Posterior cingulate gyrus (tissue), 11 donors: ENCODE data around the gene TMCC1.
"Not testable (repeated sequence)": the region's sequence is repeated elsewhere in the genome, so short reads cannot be mapped to it uniquely, and the experiment has no call there.

Experiments
- DNase-seq, 10 donors: peaks; one replicate each; pipeline versions ENCODE4 v3.0.0 to v3.0.0-alpha.2; 2020 to 2021; ENCODE audit warnings: mixed read lengths in 3 of 10
- intact Hi-C: fragments of 100-400 bp; cut with DNase I; formaldehyde crosslinking; loops from one replicate; pipeline ENCODE4 v1.15.1; 2023

Gene TMCC1

DNA sequence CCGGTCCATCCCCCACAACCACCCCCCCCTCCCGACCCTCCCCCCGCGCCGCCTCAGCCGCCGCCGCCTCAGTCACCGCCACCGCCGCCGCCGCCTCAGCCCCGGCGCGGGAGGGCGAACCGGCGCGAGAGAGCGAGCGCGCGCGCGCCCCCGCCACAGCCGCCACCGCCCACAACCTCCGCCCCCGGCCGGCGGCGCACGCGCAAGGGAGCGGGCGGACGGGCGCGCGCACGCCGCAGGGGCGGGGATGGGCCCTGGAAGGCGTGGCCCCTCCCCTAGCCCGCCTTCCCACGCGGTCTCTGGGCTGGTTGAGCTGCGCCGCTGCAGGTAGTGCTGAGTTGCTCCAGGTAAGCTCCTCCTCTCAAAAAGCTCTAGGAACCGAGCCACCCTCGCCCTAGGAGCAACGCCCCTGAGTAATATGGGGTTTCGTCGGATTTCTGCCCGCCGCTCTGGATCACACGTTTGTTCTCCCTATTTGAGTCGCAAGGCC, at the start of gene TMCC1:
TMCC1 (minus strand) TSS at position 131 of the 490 bp plus-strand sequence.
- intact Hi-C loops = loop anchor here (5.0 to 10.0 kb wide), 2 partner anchors 59 to 266 kb away; no protein-coding TSS in a partner anchor
- DNase-seq = peak; percentile 61 to 97 (median 84)

DNA sequence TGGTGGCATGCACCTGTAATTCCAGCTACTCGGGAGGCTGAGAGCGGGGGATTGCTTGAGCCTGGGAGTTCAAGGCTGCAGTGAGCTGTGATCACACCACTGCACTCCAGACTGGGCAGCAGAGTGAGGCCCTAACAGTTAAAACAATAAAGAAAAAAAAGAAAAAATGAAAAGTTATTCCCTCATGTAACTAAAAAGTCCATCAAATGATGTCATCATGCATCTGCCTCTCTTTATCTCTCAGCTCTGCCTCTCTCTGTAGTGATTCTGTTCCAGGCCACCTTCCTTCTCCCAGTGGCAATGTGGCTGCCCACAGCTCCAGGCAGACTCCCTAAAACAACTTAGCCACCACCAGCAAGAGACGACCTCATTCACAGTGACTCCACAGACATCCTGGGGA, 49.5 kb upstream of the TMCC1 start:
- no peak for DNase-seq
- intact Hi-C loops = loop anchor here (2.0 kb wide), 1 partner anchor 60 kb away; no protein-coding TSS in a partner anchor

DNA sequence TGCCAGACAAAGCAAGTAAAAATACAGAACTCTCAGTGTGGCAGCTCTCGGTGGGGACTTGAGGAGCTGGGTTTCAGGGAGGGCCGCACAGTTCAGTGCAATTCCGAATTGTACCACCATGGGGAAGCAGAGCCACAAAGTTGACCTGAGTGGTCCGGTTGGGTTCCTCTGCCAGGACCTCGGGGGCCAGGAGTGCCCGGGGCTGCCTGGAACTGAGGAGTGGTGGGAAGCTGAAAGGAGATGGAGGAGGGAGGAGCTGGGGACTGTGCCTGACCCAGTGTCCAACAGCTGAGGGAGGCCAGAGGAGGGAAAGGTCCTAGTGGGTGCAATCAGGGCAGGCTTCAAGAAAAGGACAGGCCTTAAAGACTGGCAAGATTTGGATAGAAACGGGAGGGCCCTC, 48.8 kb upstream of the TMCC1 start:
- intact Hi-C loops = loop anchor here (2.0 kb wide), 1 partner anchor 61 kb away; no protein-coding TSS in a partner anchor
- DNase-seq = peak; percentile 34 to 93 (median 74)

DNA sequence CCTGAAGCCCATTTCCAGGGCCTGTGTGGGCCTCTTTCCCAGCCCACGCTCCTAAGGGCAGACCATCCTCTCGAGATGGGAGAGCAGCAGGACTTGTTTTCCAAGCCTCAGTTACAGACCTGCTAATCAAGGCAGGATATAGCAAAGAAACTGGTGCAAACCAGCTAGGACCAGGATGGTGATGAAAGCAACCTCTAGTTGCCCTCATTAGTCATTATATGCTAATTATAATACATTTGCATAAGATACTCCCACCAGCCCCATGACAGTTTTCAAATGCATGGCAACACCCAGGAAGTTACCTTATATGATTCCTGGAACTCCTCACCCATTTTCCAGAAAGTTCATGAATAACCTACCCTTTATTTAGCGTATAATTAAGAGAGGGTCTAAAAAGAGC, 46.6 kb upstream of the TMCC1 start:
- intact Hi-C loops = no loop called here
- DNase-seq = no peak

DNA sequence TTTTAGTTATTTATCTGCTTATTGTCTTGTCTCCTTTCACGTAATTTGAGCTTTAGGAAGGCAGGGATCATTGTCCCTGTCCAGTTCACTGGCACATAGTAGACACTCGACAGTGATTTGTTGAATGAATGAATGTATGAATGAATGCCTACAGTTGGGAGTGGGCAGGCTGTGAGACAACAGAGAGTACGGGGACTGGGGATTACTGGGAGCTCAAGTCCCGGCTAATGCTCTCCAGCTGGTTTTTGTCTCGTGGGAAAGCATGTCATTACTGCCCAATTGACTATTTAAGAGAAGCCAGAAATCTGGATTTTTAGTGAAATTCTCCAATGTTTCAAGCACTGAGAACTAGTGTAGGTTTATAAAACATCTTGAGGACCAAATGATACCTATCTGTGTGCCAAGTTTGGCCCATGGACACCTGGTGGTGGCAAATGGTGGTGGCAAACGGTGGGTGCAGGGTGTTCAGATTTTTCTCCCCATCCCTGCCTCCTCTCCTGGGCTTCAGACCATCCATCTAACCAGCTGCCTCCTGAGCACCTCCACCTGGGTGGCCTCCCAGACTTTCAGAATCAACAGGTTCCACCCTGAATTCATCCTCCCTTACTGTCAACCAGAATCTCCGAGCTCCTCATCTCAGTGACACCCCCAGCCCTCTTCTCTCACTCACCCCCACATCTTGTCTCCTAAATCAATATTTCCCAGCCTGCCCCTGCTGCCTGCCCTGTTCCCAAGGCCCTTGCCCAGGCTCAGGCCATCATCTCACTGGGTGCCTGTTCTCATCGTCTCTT, 44.8 kb upstream of the TMCC1 start:
- no peak for DNase-seq
- intact Hi-C loops = loop anchor here (5.0 kb wide), 2 partner anchors 286 to 446 kb away; no protein-coding TSS in a partner anchor

DNA sequence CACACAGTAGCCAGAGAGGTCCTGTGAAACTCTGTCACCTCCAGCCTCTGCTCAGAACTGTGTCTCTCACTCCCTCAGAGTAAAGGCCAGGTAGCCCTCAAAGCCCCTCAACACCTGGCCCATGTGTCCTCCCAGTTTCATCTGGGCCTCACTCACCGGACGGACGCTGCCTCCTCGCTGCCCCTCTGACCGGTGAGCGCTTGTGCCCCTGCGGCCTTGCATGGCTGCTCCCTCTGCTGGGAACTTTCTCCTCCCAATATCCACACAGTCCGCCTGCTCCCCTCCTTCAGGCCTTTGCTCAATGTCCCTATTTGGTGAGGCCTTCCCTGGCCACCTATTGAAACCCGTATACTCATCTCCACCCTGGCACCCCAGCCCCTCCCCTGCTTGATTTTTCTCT, 44.2 kb upstream of the TMCC1 start:
- DNase-seq = no peak
- intact Hi-C loops = loop anchor here (5.0 kb wide), 2 partner anchors 285 to 445 kb away; no protein-coding TSS in a partner anchor

DNA sequence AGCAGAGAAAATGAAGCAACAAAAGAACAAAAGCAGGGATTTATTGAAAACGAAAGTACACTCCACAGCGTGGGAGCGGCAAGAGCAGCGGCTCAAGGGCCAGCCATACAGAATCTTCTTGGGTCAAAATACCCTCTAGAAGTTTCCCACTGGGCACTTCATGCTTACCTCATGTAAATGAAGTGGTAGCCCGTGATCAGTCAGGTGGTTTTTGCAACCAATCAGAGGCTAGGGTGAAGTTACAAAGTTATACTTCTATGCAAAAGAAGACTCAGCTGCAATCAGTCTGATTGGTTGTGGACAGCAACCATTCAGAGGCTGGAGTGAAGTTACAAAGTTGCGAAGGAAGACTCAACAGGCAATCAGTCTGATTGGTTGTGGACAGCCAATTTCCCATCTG, 43.2 kb upstream of the TMCC1 start:
- peak in 4 of 10 donors; percentile 36 to 44 (median 40) for DNase-seq
- intact Hi-C loops = loop anchor here (5.0 kb wide), 2 partner anchors 284 to 444 kb away; no protein-coding TSS in a partner anchor

DNA sequence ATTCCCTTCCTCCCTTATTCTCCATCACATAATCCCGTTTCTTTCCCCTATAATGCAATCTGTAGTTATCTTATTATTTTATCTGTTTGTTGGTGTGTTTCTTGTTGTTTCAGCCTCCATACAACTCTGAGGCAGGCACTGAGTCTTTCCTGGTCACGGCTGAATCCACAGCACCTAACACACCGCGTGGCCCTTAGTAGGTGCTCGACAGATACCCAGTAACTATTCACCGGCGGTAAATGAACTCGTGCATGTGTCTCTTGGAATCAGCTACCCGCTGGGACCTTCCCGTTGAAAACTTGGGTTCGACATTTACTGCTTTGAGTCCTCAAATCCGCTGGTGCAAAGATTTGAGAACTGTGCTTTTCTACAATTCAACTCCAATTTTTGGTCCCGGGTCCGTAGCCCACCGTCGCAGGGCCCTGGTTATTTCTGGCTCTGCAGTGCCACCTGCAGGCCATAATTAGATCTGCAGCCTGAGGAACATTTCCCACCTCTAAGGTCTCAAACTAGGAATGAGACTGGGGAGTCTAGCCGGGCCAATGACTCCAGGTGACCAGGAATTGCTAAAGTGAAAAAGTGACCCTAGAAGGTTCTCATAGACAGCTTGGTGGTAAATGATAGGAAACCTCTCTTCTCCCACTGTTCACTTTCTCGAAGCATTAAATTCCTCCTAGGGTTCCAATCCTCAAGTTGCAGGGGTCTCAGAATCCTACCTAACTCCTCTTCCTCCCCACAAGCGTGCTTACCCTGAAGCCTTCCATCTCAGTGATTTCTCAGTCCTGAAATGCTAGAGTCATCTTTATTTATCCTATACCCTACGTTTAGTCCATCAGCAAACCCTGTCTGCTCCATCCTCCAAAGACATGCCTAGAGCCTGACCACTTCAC, 41.0 kb upstream of the TMCC1 start:
- peak in 6 of 10 donors; percentile 16 to 78 (median 40) for DNase-seq
- intact Hi-C loops = loop anchor here (1.0 to 5.0 kb wide), 4 partner anchors 105 to 442 kb away; no protein-coding TSS in a partner anchor

DNA sequence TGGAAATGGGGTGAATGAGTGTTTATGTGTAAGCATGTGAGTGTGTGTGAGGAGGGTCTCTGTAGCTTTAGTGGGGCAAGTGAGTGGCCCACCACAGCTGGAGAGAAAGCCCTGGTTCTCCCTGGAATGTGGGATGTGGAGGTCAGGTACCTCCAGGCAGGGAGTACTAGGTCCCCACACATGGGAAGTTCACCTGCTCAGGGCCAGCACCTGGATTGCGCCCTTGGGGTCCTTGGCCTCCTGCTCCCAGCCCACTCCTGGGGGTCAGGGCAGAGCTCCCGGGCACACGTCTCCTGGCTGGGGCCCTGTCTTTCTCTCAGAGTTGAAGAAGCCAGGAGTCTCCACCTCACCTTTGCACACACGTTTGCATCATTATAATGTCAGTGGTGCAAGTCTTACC, 40.0 kb upstream of the TMCC1 start:
- DNase-seq = no peak
- intact Hi-C loops = no loop called here

DNA sequence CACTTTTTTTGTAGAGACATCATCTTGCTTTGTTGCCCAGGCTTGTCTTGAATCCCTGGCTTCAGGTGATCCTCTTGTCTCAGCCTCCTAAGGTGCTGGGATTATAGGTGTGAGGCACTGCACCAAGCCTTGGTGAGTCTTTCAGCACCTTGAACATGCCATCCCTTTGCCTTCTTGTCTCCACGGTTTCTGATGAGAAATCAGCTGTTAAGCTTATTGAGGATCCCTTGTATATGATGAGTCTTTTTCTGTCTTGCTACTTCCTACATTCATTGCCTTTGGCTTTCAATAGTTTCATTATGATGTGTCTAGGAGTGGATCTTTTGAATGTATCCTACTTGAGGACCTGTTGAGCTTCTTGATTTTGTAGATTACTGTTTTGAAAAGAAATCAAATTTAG, 35.9 kb upstream of the TMCC1 start:
- DNase-seq = no peak
- intact Hi-C loops = no loop called here

DNA sequence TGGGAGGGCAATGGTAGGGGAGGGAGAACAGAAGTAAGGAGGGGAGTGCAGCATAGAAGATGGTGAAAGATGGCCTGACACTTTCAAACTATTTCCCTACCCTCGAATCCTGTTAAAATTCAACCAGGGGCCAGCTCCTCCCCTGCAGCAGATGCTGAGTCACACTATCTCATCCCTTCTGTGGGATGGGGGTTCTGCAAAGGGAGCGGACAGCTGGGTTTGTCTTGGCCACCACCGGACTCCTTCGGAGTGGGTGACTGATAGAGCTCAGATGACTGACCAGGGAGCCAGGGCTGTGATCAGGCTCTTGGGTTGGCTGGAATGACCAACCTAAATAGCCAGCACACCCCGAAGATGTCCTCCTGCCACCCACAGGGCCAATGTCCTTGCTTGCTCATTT, 33.6 kb upstream of the TMCC1 start:
- no peak for DNase-seq
- intact Hi-C loops = no loop called here

DNA sequence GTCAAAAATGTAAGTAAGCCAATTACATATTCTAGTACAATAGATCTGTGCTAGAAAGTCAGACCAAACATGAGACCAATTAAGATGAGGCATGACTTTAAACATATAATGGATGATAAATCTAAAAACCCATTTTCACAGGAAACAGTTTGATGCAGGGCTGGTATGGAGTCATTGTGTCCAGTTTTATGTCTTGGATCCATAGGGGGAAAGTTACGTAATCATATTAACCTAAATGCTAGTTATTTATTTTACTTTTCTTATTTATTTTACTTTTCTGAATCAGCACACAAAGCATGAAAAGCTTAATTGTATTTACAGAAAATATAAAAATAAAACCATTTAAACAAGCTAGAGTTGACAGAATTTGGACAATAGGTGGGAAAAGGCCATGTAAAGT, 26.3 kb upstream of the TMCC1 start:
- intact Hi-C loops = no loop called here
- no peak for DNase-seq

DNA sequence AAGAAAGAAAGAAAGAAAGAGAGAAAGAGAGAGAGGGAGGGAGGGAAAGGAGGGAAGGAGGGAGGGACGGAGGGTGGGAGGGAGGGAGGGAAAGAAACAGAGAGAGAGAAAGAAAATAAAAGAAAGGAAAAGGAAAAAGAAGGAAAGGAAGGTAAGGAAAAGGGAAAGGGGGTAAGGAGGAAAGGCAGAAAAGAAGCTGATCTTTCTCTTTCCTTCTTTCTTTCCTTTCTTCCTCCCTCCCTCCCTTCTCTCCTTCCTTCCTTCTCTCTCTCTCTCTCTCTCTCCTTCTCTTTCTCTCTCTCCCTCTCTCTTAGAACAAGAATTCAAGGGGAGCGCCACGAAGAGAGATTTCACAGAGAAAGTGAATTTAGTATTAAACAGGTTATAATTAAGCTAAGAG, 25.8 kb upstream of the TMCC1 start:
- intact Hi-C loops = no loop called here
- DNase-seq = no peak

DNA sequence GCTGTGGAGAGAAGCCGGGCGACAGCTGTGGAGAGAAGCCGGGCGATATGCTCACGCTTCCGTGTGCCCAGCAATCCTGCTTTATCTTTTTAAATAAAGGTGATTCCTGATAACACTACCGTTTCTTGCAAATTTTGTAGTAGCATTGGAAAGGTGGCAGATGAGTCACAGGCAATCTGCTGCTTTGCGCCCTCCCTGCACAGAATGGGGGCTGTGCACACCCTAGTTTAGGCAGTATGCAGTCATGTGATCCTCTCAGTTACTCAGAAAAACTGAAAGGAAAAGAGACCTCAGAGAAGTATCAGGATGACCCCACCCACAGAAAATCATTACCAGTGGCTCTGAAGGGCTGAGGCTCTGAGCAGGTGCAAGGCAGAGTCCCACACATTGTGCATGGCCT, 24.9 kb upstream of the TMCC1 start:
- intact Hi-C loops = no loop called here
- no peak for DNase-seq

DNA sequence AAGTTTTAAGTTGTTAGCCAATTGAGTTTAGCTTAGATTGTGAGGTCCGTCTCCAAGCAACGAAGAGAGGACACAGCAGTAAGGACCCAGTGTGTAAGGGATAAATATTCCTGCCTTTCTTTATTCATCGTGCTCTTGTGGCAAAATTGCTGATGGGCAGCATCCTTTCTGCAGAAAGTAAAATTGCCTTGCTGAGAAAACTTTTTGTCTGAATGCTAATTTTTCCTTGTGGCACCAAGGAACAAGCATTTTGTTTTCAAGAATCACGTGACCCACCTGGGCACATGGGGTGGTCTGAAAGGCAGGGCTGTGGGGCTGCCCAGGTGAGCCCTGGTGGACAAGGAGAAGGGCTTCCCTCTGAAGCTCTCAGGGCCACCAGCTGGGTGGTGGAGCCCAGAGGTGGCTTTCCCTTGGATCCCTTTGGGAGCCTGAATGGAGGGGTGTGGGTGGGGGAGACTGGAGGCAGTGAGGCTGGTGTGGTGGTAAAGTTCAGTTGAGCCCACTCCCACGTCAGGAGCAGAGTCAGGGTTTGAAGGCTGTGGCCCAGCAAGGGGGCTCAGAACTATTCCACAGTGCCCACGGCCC, 24.0 kb upstream of the TMCC1 start:
- no peak for DNase-seq
- intact Hi-C loops = no loop called here

DNA sequence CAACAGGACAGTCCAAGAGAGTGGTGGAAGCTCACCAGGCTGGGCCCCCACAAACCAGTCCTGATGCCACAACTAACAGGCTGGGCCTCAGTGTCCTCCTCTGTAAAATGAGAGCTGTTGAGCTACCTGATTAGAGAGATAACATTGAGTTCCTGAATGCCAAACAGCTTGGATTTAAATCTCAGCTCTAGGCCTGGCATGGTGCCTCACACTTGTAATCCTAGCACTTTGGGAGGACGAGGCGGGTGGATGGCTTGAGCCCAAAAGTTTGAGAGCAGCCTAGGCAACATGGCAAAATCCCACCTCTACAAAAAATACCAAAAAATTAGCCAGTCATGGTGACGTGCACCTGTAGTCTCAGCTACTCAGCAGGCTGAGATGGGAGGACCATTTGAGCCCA, 20.1 kb upstream of the TMCC1 start:
- intact Hi-C loops = no loop called here
- peak in 3 of 10 donors; percentile 30 to 73 (median 32) for DNase-seq

DNA sequence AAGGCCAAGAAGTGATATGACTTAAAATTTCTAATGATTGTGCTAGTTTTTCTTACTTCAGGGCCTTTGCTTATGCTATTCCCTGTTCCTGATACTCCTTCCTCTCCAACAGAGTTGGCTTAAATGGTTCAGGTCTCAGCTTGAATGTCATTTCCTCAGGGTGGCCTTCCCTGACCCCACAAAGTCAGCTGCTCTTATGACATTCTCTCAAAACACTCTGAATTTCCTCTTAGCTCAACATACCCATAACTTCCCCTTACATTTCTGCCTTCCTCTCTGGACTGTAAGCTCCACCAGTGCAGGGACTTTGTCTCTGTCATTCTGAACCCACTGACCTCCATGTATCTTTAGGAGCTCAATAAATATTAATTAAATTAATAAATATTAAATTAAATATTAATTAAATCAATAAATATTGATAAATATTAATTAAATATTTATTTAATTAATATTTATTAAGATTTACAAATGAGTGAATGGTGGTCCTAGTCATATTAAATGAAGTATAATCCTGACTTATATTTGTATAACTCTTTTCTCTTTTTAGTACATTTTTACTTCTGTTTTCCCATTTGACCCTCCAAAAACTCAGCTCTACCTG, 17.9 kb upstream of the TMCC1 start:
- intact Hi-C loops = no loop called here
- no peak for DNase-seq

DNA sequence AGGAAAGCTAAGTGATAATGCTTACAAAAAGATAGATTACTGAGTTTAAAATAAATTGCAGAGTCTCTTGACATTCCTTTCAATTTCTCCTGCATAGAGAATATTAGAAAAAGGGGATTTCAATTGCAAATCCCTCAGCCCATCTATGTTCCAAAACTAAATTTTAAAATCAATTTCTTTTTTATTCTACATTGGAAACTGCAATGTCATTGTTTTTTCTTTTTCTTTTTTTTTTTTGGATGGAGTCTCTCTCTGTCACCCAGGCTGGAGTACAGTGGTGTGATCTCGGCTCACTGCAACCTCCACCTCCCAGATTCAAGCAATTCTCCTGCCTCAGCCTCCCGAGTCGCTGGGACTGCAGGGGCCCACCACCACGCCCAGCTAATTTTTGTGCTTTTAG, 15.7 kb upstream of the TMCC1 start:
- DNase-seq, intact Hi-C loops: not testable (repeated sequence)

DNA sequence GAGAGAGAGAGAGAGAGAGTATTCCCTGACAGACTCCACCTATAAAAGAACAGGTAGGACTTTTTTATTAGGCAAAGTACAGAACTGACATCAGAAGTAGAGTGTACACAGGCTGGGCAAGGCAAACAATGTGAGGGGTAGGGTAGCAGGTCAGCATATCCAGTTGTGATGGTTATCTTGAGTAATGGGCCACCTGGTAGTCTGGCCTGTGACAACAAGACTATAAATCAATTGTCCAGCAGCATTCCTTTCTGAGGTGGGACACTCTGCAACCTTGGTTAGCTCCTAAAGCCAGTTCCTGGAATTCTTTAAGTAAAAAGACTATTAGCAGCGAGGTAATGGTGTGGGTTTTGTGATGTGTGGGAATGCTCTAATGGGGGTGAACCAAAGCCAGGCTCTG, 14.9 kb upstream of the TMCC1 start:
- DNase-seq = no peak
- intact Hi-C loops = no loop called here

DNA sequence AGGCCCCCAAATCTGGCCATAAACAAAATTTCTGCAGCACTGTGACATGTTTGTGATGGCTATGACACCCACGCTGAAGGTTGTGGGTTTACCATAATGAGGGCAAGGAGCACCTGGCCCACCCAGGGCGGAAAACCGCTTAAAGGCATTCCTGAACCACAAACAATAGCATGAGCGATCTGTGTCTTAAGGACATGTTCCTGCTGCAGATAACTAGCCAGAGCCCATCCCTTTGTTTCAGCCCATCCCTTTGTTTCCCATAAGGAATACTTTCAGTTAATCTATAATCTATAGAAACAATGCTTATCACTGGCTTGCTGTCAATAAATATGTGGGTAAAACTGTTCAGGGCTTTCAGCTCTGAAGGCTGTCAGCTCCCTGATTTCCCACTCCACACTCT, 7.8 kb upstream of the TMCC1 start:
- intact Hi-C loops, DNase-seq: not testable (repeated sequence)
